Cardiac muscle cell (in vitro differentiated cells and primary cell): ENCODE measurements around the gene GNAI1. TPM values are rescaled to one million over a fixed set of nuclear protein-coding genes. Genes with fewer than 3 reads are reported as not detected.

Experiments
- DNase-seq, 2 donors: peaks; one replicate each; pipeline versions ENCODE4 v3.0.0 to v3.0.0-alpha.2; 2010 to 2017; ENCODE audit warnings: low read depth in 1 of 2, low spot score in 1 of 2
- H3K27ac ChIP-seq: fragments of 200-600 bp; sonication (generic); 2 replicates; pipeline ENCODE4 v1.5.1; 2016
- H3K27me3 ChIP-seq: fragments of 200-600 bp; sonication (generic); 2 replicates; pipeline ENCODE4 v1.6.0; 2016; ENCODE audit warnings: control low read depth
- H3K36me3 ChIP-seq: fragments of 200-600 bp; sonication (generic); 2 replicates; pipeline ENCODE4 v1.5.1; 2016; ENCODE audit warnings: control low read depth
- H3K4me1 ChIP-seq: fragments of 200-600 bp; sonication (generic); 2 replicates; pipeline ENCODE4 v1.8.1; 2017; ENCODE audit warnings: low read depth, mild to moderate bottlenecking, mixed run types
- H3K4me3 ChIP-seq: fragments of 200-600 bp; sonication (generic); 2 replicates; pipeline ENCODE4 v1.5.1; 2016; ENCODE audit warnings: mild to moderate bottlenecking
- H3K9me3 ChIP-seq: fragments of 200-600 bp; sonication (generic); 2 replicates; pipeline ENCODE4 v1.5.1; 2017; ENCODE audit warnings: low read depth, mild to moderate bottlenecking, control low read depth
- CTCF ChIP-seq: IDR thresholded peaks from 2 replicates; pipeline ENCODE4 v1.5.1; 2012; ENCODE audit warnings: low read depth, mild to moderate bottlenecking, low read length
- polyA plus RNA-seq: library from polyadenylated mRNA; unstranded; fragments of >200 nt; fragmentation: Nextera tagmentation; extraction: Ambion mirVana; gene quantifications from 2 replicates; pipeline ENCODE4 v1.2.1, GENCODE V29; 2016
- total RNA-seq: library from RNA; depleted of rRNA; stranded (reverse); fragments of >200 nt; gene quantifications from 2 replicates; pipeline ENCODE4 v1.2.3, GENCODE V29; 2016

GNAI1 gene
- total and polyA plus RNA-seq, 2 experiments from 2014 or later = 26.1 to 31.8 TPM

- no peak for TF ChIP-seq CTCF
- Histone ChIP-seq H3K4me1 (no peaks in the 10 kb centered on the region), H3K4me3 (no peak overlapping the region), H3K9me3 (no peaks in the 10 kb centered on the region), H3K36me3 (no peaks in the 10 kb centered on the region), H3K27me3 (no peaks in the 10 kb centered on the region), H3K27ac (no peak overlapping the region)
- DNase-seq = no peak
These were observed 49.5 kb downstream of the GNAI1 start for GRCh38 chr7:80183900-80184685.

GRCh38 chr7:80184693-80185092, 50.1 kb downstream of the GNAI1 start:
- no peak for TF ChIP-seq CTCF
- H3K4me1 ChIP-seq = no peaks in the 10 kb centered on the region
- no peak for DNase-seq

GRCh38 chr7:80185571-80185970, 50.9 kb downstream of the GNAI1 start:
- no peaks in the 10 kb centered on the region for H3K4me1 ChIP-seq
- no peaks in the 10 kb centered on the region for H3K36me3 ChIP-seq
- no peaks in the 10 kb centered on the region for H3K9me3 ChIP-seq
- H3K27me3 ChIP-seq = no peaks in the 10 kb centered on the region
- no peak for DNase-seq
- H3K27ac ChIP-seq = no peak overlapping the region
- no peak overlapping the region for H3K4me3 ChIP-seq
- TF ChIP-seq CTCF = no peak

More at GRCh38 chr7:80184693-80185092, 50.1 kb downstream of the GNAI1 start:
- H3K36me3 ChIP-seq = no peaks in the 10 kb centered on the region
- no peak overlapping the region for H3K27ac ChIP-seq
- no peak overlapping the region for H3K4me3 ChIP-seq
- no peaks in the 10 kb centered on the region for H3K27me3 ChIP-seq
- no peaks in the 10 kb centered on the region for H3K9me3 ChIP-seq

- no peaks in the 10 kb centered on the region for H3K27me3 ChIP-seq
- DNase-seq = no peak
These were observed 52.1 kb downstream of the GNAI1 start for GRCh38 chr7:80186721-80187120.

GRCh38 chr7:80187279-80187678, 52.6 kb downstream of the GNAI1 start:
- Histone ChIP-seq H3K36me3 (peaks cover 3% of the 10 kb centered on the region), H3K4me3 (no peak overlapping the region), H3K4me1 (no peaks in the 10 kb centered on the region), H3K27me3 (no peaks in the 10 kb centered on the region), H3K27ac (no peak overlapping the region), H3K9me3 (no peaks in the 10 kb centered on the region)
- DNase-seq = no peak
- no peak for TF ChIP-seq CTCF

More at GRCh38 chr7:80186721-80187120, 52.1 kb downstream of the GNAI1 start:
- TF ChIP-seq CTCF = no peak
- Histone ChIP-seq H3K4me3 (no peak overlapping the region), H3K4me1 (no peaks in the 10 kb centered on the region), H3K27ac (no peak overlapping the region), H3K9me3 (no peaks in the 10 kb centered on the region), H3K36me3 (peaks cover 2% of the 10 kb centered on the region)
